Left renal cortex interstitium (tissue), 4 donors: ENCODE data around the gene ADAD2. TPM values are rescaled to one million over a fixed set of nuclear protein-coding genes. Genes with fewer than 3 reads are reported as not detected.

Source experiments
- DNase-seq, 4 donors: peaks; one replicate each; pipeline ENCODE4 v3.0.0-alpha.2; 2013; ENCODE audit warnings: low read depth in 4 of 4, low spot score in 2 of 4, missing footprints in 1 of 4
- polyA plus RNA-seq, 4 donors: library from polyadenylated mRNA; unstranded; fragments of 120-200 nt; gene quantifications; one replicate each; pipeline ENCODE4 v1.2.1, GENCODE V29; 2013; ENCODE audit not compliant: insufficient read length in 4 of 4

ADAD2 gene
- polyA plus RNA-seq: under 1 TPM in 3 of 4 donors, not detected in 1; 0.27 to 0.51 (median 0.31) TPM

GRCh38 chr16:84190731-84191388 lies at the start of gene ADAD2:
TSS of gene ADAD2 (plus strand) at chr16:84191157. CDS start at chr16:84191231, 74 bp downstream.
- no peak for DNase-seq

DNA sequence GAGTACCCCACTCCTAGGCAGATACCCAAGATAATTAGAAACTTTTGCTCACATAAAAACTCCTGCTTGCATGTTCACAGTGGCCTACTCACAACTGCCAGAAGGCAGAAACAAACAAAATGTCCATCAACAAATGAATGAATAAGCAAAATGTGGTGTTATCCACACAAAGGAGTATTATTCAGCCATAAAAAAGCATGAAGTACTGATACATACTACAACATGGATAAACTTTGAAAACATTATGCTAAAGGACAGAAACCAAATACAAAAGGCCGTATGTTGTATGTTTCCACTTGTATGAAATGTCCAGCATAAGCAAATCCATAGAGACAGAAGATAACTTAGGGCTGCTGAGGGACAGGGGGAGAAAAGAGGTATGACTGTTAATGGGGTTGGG lies 47.9 kb upstream of the ADAD2 start:
- no peak for DNase-seq

GRCh38 chr16:84143784-84144199 lies 47.2 kb upstream of the ADAD2 start:
- DNase-seq: no peak

GRCh38 chr16:84144209-84144858 lies 46.6 kb upstream of the ADAD2 start:
- DNase-seq: no peak

GRCh38 chr16:84144859-84145639 lies 45.9 kb upstream of the ADAD2 start, which contains the start of the genes DNAAF1 and HSDL1:
TSS of gene DNAAF1 (plus strand) at chr16:84145308. CDS start at chr16:84145441, 133 bp downstream.
TSS of gene HSDL1 (minus strand) at chr16:84145177. CDS start at chr16:84131321, 13,856 bp downstream.
- DNase-seq: peak; percentile 72 to 87 (median 79)

DNA sequence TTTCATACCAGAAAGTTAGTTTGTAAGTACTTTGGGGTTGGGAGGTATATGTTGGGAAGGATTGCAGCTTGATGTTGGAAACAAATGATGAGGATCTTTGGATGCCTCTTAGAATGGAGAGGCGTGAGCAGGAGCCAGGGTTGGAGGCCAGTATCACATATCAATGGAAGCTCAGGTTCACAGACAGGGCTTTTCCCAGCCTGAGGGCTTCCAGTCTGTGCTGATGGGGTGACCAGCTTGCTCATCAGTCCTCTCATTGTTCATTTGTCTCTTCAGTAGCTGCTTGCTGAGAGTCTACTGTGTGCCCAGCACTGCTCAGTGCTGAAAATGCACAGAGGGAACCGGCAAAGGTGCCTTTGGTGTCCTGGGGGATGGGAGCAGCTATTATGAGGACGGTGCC lies 40.0 kb upstream of the ADAD2 start:
- no peak for DNase-seq

GRCh38 chr16:84153660-84154214 lies 37.2 kb upstream of the ADAD2 start:
- no peak for DNase-seq

DNA sequence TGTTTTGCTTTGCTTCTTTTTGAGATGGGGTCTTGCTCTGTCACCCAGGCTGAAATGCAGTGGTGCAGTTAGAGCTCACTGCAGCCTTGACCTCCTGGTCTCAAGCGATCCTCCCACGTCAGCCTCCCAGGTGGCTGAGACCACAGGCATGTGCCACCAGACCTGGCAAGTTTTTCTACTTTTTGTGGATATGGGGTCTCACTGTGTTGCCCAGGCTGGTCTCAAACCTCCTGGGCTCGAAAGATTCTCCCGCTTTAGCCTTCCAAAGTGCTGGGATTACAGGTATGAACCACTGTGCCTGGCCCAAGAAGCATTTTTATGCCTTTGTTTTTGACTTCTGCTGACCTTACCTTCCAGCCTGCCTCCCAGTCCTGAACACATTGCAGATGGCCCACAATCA lies 35.7 kb upstream of the ADAD2 start:
- DNase-seq: no peak

DNA sequence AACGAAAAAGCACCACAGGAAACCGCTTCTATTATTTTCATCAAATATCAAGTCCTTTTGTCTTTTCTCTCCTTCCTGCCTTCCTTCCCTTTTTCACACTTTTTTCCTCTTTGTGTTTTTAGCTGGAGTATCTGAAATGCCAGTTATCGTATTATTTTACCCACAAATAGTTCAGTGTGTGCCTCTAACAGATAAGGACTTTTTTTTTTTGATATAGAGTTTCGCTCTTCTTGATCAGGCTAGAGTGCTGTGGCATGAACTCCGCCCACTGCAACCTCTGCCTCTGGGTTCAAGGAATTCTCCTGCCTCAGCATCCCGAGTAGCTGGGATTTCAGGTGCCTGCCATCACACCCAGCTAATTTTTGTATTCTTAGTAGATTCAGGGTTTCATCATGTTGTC lies 35.2 kb upstream of the ADAD2 start:
- no peak for DNase-seq

GRCh38 chr16:84156342-84156784 lies 34.6 kb upstream of the ADAD2 start:
- DNase-seq: no peak

- DNase-seq: no peak
Observed at GRCh38 chr16:84159007-84159406, 31.9 kb upstream of the ADAD2 start.

DNA sequence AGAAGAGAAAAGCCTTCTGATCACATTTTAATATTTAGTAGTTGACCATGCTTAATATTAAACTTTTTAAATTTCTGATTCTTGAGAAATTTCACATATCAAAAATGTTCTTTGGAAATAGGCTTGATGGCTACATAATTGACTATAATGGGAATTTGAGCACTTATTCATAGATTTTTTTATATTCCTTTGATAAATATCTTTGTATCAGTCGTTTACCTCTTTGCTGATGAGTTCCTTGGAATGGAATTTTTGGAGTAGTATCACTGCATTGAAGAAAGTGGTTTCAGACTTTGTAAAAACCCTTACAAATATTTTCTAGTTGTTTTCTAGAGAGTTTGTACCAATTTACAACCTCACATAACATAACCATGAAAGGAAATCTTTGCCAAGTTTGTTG lies 31.2 kb upstream of the ADAD2 start:
- DNase-seq: no peak

DNA sequence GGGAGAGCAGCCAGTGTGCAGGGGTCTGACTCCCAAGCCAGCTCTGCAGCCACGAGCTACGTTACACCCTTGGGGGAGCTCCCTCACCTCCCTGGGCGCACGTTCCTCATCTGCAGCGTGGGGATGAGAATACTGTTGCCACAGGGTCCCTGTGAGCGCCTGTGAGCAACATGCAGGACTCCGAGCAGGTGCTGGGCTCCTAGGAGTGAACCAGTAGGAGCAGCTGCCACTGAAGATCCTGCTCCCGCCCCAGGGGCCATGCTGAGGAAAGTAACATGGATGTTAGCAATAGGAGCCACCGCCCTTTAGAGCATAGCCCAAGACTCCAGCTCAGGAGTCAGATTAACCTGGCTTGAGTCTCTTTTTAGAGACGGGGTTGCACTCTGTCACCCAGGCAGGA lies 29.9 kb upstream of the ADAD2 start:
- DNase-seq: no peak

DNA sequence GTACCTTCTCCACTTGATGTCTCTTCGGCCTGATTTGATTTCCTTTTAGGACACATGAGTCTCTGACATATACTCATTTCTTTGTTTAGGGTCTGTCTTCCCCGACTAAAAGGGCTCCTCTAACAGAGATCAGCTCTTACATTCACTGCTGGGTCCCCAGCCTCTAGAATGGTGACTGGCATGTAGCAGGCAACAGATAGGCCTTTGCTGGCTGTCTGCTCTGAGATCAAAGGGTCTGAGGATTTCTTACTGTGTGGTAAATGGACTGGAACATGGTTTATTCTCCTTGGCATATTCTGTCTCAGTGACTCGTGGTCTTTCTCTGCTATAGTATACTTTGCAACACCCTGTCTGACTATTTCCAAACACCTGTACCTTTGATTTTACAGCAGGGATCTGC lies 29.2 kb upstream of the ADAD2 start:
- DNase-seq: peak in 1 of 4 donors; percentile 44

DNA sequence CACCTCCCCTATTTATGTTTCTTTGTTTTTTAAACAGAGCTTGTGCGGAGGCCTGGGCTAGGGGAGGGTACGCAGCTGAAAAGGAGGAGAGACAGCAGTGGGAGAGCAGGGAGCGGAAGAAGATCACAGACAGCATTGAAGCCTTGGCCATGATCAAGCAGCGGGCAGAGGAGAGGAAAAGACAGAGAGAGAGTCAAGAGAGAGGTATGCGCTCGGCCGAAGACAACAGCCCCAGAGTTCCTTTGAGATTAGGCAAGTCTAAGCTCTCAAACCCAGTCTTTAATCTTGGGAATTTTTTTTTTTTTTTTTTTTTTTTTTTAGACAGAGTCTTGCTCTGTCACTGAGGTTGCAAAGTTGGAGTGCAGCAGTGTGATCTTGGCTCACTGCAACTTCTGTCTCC lies 25.2 kb upstream of the ADAD2 start:
- DNase-seq: no peak

GRCh38 chr16:84166796-84167695 lies 23.9 kb upstream of the ADAD2 start:
- DNase-seq: no peak

DNA sequence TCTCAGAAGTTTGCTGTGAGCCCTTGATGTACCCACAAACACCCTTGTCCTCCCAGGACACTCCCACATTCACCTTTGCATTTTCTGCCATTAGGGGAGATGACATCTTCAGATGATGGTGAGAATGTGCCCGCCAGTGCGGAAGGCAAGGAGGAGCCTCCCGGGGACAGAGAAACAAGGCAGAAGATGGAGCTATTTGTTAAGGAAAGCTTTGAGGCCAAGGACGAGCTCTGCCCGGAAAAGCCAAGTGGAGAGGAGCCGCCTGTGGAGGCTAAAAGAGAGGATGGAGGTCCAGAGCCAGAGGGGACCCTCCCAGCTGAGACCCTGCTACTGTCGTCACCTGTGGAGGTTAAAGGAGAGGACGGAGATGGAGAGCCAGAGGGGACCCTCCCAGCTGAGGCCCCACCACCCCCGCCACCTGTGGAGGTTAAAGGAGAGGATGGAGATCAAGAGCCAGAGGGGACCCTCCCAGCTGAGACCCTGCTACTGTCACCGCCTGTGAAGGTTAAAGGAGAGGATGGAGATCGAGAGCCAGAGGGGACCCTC lies 21.1 kb upstream of the ADAD2 start:
- no peak for DNase-seq

DNA sequence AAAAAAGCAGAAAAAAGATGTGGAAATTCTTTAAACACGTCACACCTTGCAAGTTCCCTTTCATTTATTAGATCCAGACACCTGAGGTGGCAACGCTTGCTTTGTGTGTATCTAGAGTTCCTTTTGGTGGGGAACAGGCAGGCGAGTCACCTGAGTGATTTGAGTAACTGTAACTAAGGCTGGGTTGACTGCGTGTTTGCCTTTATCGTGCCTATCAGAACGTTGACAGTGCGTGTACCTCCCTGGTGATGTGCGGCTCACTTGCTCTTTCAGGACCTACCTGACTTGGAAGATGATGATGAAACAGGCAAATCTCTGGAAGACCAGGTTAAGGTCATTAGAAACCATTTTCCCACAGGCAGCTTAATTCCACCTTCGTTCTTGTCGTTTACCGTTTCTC lies 16.6 kb upstream of the ADAD2 start:
- no peak for DNase-seq

DNA sequence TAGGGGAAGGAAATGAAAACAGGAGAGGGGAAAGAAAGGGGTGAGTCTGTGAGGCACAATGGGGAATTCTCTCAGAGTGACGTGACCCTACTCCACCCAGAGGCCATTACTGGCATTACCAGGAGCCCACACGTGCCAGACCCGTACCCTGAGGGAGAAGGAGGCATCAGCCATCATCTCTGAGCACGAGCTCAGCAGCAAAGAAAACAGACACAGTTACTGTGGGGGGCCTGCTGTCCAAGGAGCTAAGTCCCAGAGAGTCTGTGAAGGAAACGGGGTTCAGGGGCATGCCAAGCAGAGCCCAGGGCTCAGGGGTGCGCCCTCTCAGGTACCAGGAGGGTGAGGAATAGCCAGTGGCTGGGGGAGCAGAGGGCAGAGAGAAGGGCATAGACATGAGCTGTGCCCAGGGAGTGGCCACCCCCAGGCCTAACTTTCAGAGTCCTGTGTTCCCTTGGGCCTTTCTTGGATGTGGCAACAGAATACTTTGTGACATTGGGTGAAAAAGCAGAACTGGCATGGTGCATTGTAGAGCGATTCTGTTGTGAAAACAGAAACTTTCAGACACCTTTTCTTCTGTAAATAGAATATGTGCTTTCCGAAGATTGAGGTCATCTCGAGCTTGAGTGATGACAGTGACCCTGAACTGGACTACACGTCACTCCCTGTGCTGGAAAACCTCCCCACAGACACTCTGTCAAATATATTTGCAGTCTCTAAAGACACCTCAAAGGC lies 15.4 kb upstream of the ADAD2 start:
- DNase-seq: peak in 1 of 4 donors; percentile 29
